ENCODE measurements around the gene CRYGB.

DNA sequence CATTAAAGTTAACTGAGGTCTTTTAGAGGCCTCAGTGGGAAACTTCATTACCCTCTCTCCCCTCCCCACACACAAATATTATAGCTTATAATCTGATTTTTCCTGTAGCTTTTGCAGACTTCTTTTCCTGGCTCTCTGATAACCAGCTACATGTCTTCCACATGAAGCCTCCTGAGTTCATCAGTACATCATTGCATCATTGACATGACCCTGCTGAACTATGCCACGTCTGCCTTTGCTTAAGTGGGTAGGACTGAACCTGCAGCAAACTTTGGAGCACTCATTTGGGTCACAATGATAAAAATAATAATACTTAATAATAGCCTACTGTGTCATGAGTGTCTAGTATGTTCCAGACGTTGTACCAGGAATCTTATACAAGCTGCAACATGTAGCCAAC lies 10.5 kb upstream of the CRYGB start:
- TF ChIP-seq, protein P1, sequence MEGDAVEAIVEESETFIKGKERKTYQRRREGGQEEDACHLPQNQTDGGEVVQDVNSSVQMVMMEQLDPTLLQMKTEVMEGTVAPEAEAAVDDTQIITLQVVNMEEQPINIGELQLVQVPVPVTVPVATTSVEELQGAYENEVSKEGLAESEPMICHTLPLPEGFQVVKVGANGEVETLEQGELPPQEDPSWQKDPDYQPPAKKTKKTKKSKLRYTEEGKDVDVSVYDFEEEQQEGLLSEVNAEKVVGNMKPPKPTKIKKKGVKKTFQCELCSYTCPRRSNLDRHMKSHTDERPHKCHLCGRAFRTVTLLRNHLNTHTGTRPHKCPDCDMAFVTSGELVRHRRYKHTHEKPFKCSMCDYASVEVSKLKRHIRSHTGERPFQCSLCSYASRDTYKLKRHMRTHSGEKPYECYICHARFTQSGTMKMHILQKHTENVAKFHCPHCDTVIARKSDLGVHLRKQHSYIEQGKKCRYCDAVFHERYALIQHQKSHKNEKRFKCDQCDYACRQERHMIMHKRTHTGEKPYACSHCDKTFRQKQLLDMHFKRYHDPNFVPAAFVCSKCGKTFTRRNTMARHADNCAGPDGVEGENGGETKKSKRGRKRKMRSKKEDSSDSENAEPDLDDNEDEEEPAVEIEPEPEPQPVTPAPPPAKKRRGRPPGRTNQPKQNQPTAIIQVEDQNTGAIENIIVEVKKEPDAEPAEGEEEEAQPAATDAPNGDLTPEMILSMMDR (IDR thresholded peaks at IDR 0.05; ENCODE audit: low read length), result no peak
- TF ChIP-seq EZH2 (optimal IDR thresholded peaks at IDR 0.05; ENCODE audit: low read depth, low read length) (no peak), EZH2phosphoT487 (IDR thresholded peaks at IDR 0.05; ENCODE audit: low read length) (no peak)

Data from MM.1S (cell line).